Gastrocnemius medialis (tissue), 4 donors: ENCODE measurements around the gene SLC22A31.

Experiments
- CTCF ChIP-seq, 5 experiments: fragments of 450-650 bp in 3 of 5; fragments of 200-600 bp in 2 of 5; sonication (generic) in 2 of 5; IDR thresholded peaks in 4 of 5; conservative IDR thresholded peaks in 1 of 5; 1 replicate in 4 of 5; 2 replicates in 1 of 5; pipeline ENCODE4 v1.5.1; 2016 to 2019; ENCODE audit warnings: antibody characterized with exemption in 5 of 5, mild to moderate bottlenecking in 3 of 5, moderate library complexity in 3 of 5
- POLR2A ChIP-seq, 2 donors: fragments of 450-650 bp; IDR thresholded peaks; one replicate each; pipeline ENCODE4 v1.6.1; 2017; ENCODE audit warnings: antibody characterized with exemption in 2 of 2, mild to moderate bottlenecking in 2 of 2, moderate library complexity in 2 of 2

DNA sequence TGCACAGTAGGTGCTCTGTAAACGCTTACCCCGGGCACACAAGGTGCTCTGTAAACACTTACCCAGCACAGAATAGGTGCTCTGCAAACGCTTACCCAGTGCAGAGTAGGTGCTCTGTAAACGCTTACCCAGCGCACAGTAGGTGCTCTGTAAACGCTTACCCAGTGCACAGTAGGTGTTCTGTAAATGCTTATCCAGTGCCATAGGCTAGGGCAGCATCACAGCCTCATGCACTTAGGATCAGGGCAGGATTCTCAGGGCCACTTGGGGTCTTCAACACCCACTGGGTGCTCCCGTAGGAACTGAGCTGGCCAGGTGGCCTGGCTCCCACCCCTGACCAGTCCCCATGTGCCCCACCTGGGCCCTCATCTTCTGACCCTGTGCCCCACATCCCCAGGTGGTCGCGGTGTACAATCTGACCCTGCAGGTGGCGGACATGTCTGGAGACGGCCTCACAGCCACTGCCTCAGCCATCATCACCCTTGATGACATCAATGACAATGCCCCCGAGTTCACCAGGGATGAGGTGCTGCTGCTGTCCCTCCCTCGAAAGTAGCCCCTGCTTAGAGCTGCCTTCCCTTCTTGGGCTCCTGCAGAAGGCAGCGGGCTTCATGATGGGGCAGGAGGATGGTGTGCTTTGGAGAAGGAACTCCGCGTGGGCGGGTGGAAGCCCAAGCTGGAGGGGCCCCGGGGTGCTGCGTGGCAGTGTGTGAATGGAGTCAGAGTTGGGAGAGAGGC lies 13.1 kb downstream of the SLC22A31 start:
- TF ChIP-seq CTCF (IDR thresholded peaks at IDR 0.05 in 4 of 5, conservative IDR thresholded peaks at IDR 0.05 in 1 of 5): no peak
- no peak for TF ChIP-seq POLR2A (IDR thresholded peaks at IDR 0.05)
